ENCODE measurements around the gene CDH5. TPM values are rescaled to one million over a fixed set of nuclear protein-coding genes. Genes with fewer than 3 reads are reported as not detected.

The CDH5 gene
- total and polyA plus RNA-seq, 2 of the 8 experiments (the other 6 are each of a cell fraction or from before 2014, with no cell fraction given): 0.32 TPM

DNA sequence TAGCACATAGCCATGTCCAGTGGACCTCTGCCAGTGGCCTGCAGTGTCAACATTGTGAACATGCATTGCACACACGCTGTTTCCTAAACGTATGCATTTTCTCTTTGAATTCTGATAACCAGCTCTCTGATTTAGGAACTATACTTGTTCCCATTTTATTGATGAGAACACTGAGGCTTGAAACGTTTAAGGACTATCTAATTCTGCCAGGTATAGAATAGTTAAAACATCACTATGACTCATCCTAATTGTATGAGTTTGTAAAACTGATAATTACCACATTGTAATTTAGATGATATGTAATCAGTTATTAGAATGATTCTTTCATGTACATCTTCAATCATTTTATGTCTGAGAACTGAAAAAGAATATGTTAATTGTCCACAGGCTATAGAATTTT, 63.7 kb downstream of the CDH5 start (continued):
- TF ChIP-seq FOSL1 (IDR thresholded peaks at IDR 0.05; ENCODE audit: insufficient read depth, low read depth, low read length): no peak
- no peak for TF ChIP-seq JUN (IDR thresholded peaks at IDR 0.05; ENCODE audit: low read depth, low read length)
- no peak for TF ChIP-seq TAF1 (IDR thresholded peaks at IDR 0.05; ENCODE audit: low read depth, low read length)
- TF ChIP-seq NANOG (IDR thresholded peaks at IDR 0.05; ENCODE audit: insufficient read depth, low read depth, low read length, poor library complexity, severe bottlenecking): no peak
- TF ChIP-seq, protein P1, sequence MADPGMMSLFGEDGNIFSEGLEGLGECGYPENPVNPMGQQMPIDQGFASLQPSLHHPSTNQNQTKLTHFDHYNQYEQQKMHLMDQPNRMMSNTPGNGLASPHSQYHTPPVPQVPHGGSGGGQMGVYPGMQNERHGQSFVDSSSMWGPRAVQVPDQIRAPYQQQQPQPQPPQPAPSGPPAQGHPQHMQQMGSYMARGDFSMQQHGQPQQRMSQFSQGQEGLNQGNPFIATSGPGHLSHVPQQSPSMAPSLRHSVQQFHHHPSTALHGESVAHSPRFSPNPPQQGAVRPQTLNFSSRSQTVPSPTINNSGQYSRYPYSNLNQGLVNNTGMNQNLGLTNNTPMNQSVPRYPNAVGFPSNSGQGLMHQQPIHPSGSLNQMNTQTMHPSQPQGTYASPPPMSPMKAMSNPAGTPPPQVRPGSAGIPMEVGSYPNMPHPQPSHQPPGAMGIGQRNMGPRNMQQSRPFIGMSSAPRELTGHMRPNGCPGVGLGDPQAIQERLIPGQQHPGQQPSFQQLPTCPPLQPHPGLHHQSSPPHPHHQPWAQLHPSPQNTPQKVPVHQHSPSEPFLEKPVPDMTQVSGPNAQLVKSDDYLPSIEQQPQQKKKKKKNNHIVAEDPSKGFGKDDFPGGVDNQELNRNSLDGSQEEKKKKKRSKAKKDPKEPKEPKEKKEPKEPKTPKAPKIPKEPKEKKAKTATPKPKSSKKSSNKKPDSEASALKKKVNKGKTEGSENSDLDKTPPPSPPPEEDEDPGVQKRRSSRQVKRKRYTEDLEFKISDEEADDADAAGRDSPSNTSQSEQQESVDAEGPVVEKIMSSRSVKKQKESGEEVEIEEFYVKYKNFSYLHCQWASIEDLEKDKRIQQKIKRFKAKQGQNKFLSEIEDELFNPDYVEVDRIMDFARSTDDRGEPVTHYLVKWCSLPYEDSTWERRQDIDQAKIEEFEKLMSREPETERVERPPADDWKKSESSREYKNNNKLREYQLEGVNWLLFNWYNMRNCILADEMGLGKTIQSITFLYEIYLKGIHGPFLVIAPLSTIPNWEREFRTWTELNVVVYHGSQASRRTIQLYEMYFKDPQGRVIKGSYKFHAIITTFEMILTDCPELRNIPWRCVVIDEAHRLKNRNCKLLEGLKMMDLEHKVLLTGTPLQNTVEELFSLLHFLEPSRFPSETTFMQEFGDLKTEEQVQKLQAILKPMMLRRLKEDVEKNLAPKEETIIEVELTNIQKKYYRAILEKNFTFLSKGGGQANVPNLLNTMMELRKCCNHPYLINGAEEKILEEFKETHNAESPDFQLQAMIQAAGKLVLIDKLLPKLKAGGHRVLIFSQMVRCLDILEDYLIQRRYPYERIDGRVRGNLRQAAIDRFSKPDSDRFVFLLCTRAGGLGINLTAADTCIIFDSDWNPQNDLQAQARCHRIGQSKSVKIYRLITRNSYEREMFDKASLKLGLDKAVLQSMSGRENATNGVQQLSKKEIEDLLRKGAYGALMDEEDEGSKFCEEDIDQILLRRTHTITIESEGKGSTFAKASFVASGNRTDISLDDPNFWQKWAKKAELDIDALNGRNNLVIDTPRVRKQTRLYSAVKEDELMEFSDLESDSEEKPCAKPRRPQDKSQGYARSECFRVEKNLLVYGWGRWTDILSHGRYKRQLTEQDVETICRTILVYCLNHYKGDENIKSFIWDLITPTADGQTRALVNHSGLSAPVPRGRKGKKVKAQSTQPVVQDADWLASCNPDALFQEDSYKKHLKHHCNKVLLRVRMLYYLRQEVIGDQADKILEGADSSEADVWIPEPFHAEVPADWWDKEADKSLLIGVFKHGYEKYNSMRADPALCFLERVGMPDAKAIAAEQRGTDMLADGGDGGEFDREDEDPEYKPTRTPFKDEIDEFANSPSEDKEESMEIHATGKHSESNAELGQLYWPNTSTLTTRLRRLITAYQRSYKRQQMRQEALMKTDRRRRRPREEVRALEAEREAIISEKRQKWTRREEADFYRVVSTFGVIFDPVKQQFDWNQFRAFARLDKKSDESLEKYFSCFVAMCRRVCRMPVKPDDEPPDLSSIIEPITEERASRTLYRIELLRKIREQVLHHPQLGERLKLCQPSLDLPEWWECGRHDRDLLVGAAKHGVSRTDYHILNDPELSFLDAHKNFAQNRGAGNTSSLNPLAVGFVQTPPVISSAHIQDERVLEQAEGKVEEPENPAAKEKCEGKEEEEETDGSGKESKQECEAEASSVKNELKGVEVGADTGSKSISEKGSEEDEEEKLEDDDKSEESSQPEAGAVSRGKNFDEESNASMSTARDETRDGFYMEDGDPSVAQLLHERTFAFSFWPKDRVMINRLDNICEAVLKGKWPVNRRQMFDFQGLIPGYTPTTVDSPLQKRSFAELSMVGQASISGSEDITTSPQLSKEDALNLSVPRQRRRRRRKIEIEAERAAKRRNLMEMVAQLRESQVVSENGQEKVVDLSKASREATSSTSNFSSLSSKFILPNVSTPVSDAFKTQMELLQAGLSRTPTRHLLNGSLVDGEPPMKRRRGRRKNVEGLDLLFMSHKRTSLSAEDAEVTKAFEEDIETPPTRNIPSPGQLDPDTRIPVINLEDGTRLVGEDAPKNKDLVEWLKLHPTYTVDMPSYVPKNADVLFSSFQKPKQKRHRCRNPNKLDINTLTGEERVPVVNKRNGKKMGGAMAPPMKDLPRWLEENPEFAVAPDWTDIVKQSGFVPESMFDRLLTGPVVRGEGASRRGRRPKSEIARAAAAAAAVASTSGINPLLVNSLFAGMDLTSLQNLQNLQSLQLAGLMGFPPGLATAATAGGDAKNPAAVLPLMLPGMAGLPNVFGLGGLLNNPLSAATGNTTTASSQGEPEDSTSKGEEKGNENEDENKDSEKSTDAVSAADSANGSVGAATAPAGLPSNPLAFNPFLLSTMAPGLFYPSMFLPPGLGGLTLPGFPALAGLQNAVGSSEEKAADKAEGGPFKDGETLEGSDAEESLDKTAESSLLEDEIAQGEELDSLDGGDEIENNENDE (IDR thresholded peaks at IDR 0.05; ENCODE audit: insufficient replicate concordance, low read length): no peak
- no peak for TF ChIP-seq SIX5 (IDR thresholded peaks at IDR 0.05; ENCODE audit: low read depth, low read length)
